ENCODE measurements around the gene ZSWIM5. TPM values are rescaled to one million over a fixed set of nuclear protein-coding genes. Genes with fewer than 3 reads are reported as not detected.

ZSWIM5 gene
- total RNA-seq, 2 donors from 2014 or later, result 8.8 to 12.3 TPM

DNA sequence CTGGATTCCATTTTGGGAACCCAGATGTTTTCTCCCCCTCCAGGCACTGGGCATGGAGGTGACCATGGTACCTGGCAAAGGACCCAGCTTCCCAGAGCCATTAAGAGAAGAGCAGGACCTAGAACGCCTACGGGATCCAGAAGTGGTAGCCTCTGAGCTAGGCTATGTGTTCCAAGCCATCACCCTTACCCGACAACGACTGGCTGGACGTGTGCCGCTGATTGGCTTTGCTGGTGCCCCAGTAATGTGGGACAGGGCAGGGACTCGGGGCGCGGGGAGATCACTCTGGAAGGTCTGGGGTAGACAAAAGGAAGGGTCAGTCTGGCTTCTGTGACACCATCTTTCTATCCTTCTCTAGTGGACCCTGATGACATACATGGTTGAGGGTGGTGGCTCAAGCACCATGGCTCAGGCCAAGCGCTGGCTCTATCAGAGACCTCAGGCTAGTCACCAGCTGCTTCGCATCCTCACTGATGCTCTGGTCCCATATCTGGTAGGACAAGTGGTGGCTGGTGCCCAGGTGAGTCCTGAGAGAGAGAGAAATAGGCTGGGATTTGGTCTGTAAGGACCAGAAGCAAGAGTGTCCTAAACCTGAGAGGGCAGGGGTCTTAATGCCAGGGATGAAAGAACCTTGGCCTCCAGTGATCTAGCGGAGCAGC lies 192.7 kb downstream of the ZSWIM5 start:
- H3K36me3 ChIP-seq (ENCODE audit: control insufficient read depth, insufficient read depth, low read length), result peaks cover 43% of the 10 kb centered on the region
- peak overlapping the region; percentile 93 for H3K4me3 ChIP-seq (ENCODE audit: low read length)
- DNase-seq, result no peak
- Mint-ChIP-seq H3K27ac (peak overlapping the region; percentile 40), H3K4me3 (peak overlapping the region; percentile 56), H3K4me1 (peaks cover 22% of the 10 kb centered on the region), H3K9me3 (no peaks in the 10 kb centered on the region), H3K27me3 (ENCODE audit: insufficient read depth) (no peaks in the 10 kb centered on the region), H3K36me3 (ENCODE audit: low read depth) (peaks cover 26% of the 10 kb centered on the region)
- H3K9ac ChIP-seq (ENCODE audit: extremely low read depth, low read length, poor library complexity, severe bottlenecking), result peak overlapping the region; percentile 84
- H3K4me1 ChIP-seq (ENCODE audit: control insufficient read depth, insufficient read depth, low read length), result peaks cover 10% of the 10 kb centered on the region
- 86 to 88% methylated on average over 6 to 12 of the region's 12 CpGs for WGBS, 2 experiments (ENCODE audit: insufficient coverage in 1 of 2, insufficient read length in 1 of 2)
- H3K27me3 ChIP-seq (ENCODE audit: control insufficient read depth, insufficient read depth, low read length, poor library complexity, severe bottlenecking), result no peaks in the 10 kb centered on the region
- TF ChIP-seq, protein P1, sequence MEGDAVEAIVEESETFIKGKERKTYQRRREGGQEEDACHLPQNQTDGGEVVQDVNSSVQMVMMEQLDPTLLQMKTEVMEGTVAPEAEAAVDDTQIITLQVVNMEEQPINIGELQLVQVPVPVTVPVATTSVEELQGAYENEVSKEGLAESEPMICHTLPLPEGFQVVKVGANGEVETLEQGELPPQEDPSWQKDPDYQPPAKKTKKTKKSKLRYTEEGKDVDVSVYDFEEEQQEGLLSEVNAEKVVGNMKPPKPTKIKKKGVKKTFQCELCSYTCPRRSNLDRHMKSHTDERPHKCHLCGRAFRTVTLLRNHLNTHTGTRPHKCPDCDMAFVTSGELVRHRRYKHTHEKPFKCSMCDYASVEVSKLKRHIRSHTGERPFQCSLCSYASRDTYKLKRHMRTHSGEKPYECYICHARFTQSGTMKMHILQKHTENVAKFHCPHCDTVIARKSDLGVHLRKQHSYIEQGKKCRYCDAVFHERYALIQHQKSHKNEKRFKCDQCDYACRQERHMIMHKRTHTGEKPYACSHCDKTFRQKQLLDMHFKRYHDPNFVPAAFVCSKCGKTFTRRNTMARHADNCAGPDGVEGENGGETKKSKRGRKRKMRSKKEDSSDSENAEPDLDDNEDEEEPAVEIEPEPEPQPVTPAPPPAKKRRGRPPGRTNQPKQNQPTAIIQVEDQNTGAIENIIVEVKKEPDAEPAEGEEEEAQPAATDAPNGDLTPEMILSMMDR (conservative IDR thresholded peaks at IDR 0.05), result no peak
- no peak overlapping the region for H3K27ac ChIP-seq (ENCODE audit: low read depth, low read length)
- H3K9me3 ChIP-seq (ENCODE audit: control insufficient read depth, low read length), result no peaks in the 10 kb centered on the region

DNA sequence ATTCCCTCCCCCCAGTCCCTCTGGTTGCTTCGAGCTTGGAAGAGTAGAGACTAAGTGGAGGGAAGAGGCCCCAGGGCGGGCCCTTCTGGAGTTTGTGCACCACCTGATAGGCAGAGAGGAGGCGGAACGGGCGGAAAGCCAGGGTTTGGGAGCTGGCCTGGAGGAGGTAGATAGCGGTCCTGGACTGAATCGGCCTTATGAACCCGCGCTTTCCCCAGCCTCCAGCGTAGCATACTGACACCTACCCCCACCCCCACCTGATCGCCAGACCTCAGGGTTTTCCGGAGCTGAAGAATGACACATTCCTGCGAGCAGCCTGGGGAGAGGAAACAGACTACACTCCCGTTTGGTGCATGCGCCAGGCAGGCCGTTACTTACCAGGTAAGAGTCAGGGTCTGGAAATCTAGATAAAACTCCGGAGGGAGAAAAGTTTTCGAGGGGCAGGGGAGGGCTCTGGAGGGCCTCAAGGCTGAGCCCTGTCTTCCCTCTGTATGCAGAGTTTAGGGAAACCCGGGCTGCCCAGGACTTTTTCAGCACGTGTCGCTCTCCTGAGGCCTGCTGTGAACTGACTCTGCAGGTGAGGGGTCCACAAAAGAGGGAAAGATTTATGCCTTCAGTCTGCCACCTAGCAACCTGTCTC lies 193.6 kb downstream of the ZSWIM5 start:
- H3K4me3 Mint-ChIP-seq, result peak overlapping the region; percentile 56
- H3K27ac Mint-ChIP-seq, result peak overlapping the region; percentile 59
- peak overlapping the region; percentile 84 for H3K9ac ChIP-seq (ENCODE audit: extremely low read depth, low read length, poor library complexity, severe bottlenecking)
- peak; percentile 85 for DNase-seq
- H3K27me3 Mint-ChIP-seq (ENCODE audit: insufficient read depth), result no peaks in the 10 kb centered on the region
- H3K36me3 ChIP-seq (ENCODE audit: control insufficient read depth, insufficient read depth, low read length), result peaks cover 52% of the 10 kb centered on the region
- TF ChIP-seq, protein P1 (conservative IDR thresholded peaks at IDR 0.05), result no peak
- H3K9me3 ChIP-seq (ENCODE audit: control insufficient read depth, low read length), result no peaks in the 10 kb centered on the region
- H3K4me1 ChIP-seq (ENCODE audit: control insufficient read depth, insufficient read depth, low read length), result peaks cover 10% of the 10 kb centered on the region
- H3K36me3 Mint-ChIP-seq (ENCODE audit: low read depth), result peaks cover 34% of the 10 kb centered on the region
- H3K4me1 Mint-ChIP-seq, result peaks cover 22% of the 10 kb centered on the region
- H3K4me3 ChIP-seq (ENCODE audit: low read length), result peak overlapping the region; percentile 93
- peak overlapping the region; percentile 76 for H3K27ac ChIP-seq (ENCODE audit: low read depth, low read length)
- no peaks in the 10 kb centered on the region for H3K9me3 Mint-ChIP-seq
- H3K27me3 ChIP-seq (ENCODE audit: control insufficient read depth, insufficient read depth, low read length, poor library complexity, severe bottlenecking), result no peaks in the 10 kb centered on the region
- 5 to 6% methylated on average over 7 to 21 of the region's 21 CpGs for WGBS, 2 experiments (ENCODE audit: insufficient coverage in 1 of 2, insufficient read length in 1 of 2)

DNA sequence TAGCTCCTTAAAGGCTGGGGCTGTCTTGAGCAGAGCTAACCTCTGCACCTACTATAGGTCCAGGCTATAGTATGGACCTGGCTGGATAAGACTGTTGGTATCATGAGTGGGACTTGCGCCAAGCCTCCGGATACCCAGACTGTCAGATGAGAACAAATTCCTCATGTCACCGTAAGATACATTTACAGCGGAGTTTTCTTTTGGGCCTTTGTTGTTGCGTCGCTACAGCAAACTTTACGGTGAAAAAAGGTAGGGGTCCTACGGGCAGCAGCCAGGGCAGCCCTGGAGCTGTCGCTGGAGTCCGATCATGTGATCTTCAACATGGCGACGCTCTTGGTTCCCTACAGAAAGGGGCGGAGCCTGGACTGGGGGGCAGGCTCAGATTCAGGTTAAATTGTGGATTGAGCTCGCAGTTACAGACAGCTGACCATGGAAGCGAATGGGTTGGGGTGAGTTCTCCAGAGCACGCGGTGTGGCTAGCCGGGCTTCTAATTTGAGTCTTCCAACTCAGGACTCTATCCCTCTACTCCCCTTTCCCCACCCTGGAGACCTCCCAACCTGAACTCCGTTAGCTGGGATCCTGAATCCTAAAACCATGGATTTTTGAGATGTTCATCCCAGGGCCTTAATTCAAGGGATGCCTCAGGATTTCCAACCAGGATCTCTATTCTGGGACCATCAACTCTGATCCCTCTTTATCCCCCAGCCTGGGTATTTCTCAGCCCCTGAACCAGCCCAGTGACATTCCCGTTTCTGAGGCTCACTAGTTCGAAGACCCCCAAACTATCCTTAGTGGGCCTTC lies 194.4 kb downstream of the ZSWIM5 start, which contains the start of gene UROD:
Gene UROD, plus strand, starts transcription at position 418 of the 802 bp plus-strand sequence. Its CDS starts 12 bp downstream, at position 430.
- H3K27ac ChIP-seq (ENCODE audit: low read depth, low read length), result peak within 1 kb of the TSS; percentile 76
- H3K4me3 Mint-ChIP-seq, result peak within 1 kb of the TSS; percentile 56
- WGBS, 2 experiments (ENCODE audit: insufficient coverage in 1 of 2, insufficient read length in 1 of 2), result 4 to 5% methylated on average over 13 to 21 of the region's 21 CpGs

More for the DNA sequence above, 194.4 kb downstream of the ZSWIM5 start, which contains the start of gene UROD:
- Mint-ChIP-seq H3K27ac (peak within 1 kb of the TSS; percentile 59), H3K9me3 (no peaks in the 10 kb centered on the region), H3K27me3 (ENCODE audit: insufficient read depth) (no peaks in the 10 kb centered on the region), H3K4me1 (peaks cover 22% of the 10 kb centered on the region), H3K36me3 (ENCODE audit: low read depth) (peaks cover 41% of the 10 kb centered on the region)
- peak within 1 kb of the TSS; percentile 93 for H3K4me3 ChIP-seq (ENCODE audit: low read length)
- no peaks in the 10 kb centered on the region for H3K27me3 ChIP-seq (ENCODE audit: control insufficient read depth, insufficient read depth, low read length, poor library complexity, severe bottlenecking)
- H3K36me3 ChIP-seq (ENCODE audit: control insufficient read depth, insufficient read depth, low read length), result peaks cover 53% of the 10 kb centered on the region
- no peaks in the 10 kb centered on the region for H3K9me3 ChIP-seq (ENCODE audit: control insufficient read depth, low read length)
- DNase-seq, result peak; percentile 97
- H3K4me1 ChIP-seq (ENCODE audit: control insufficient read depth, insufficient read depth, low read length), result peaks cover 10% of the 10 kb centered on the region
- peak within 1 kb of the TSS; percentile 84 for H3K9ac ChIP-seq (ENCODE audit: extremely low read depth, low read length, poor library complexity, severe bottlenecking)
- TF ChIP-seq, protein P1 (conservative IDR thresholded peaks at IDR 0.05), result no peak

Data from endodermal cell (in vitro differentiated cells).